Effector memory CD4-positive, alpha-beta T cell (primary cell): ENCODE data around the gene RFTN1.

Source experiments
- DNase-seq, 3 donors: peaks; one replicate each; pipeline ENCODE4 v3.0.0-alpha.2; 2020
- H3K27ac ChIP-seq: 2 replicates; pipeline ENCODE4 v1.7.0; 2013; ENCODE audit warnings: mild to moderate bottlenecking, low read length, moderate library complexity; ENCODE audit not compliant: insufficient read depth, poor library complexity, severe bottlenecking
- H3K27me3 ChIP-seq: replicated peaks from 2 replicates; pipeline ENCODE4 v1.7.0; 2013; ENCODE audit warnings: mild to moderate bottlenecking, low read length; ENCODE audit not compliant: insufficient read depth, control insufficient read depth, poor library complexity, severe bottlenecking
- H3K36me3 ChIP-seq: 2 replicates; pipeline ENCODE4 v1.7.0; 2013; ENCODE audit warnings: mild to moderate bottlenecking, low read length, moderate library complexity; ENCODE audit not compliant: control insufficient read depth, insufficient read depth
- H3K4me1 ChIP-seq: 2 replicates; pipeline ENCODE4 v1.7.0; 2013; ENCODE audit warnings: low read length, mild to moderate bottlenecking; ENCODE audit not compliant: control insufficient read depth, insufficient read depth, poor library complexity, severe bottlenecking
- H3K4me3 ChIP-seq: 2 replicates; pipeline ENCODE4 v1.7.0; 2013; ENCODE audit warnings: low read length, low read depth, mild to moderate bottlenecking; ENCODE audit not compliant: insufficient read depth, poor library complexity, severe bottlenecking
- H3K9me3 ChIP-seq: 2 replicates; pipeline ENCODE4 v1.7.0; 2013; ENCODE audit warnings: mild to moderate bottlenecking, low read length, moderate library complexity; ENCODE audit not compliant: control insufficient read depth

RFTN1 gene

GRCh38 chr3:16487511-16488175 is 25.9 kb downstream of the RFTN1 start:
- Histone ChIP-seq H3K36me3 (peaks cover 22% of the 10 kb centered on the region), H3K4me1 (peaks cover 8% of the 10 kb centered on the region), H3K9me3 (no peaks in the 10 kb centered on the region), H3K27ac (no peak overlapping the region), H3K27me3 (no peaks in the 10 kb centered on the region), H3K4me3 (no peak overlapping the region)
- DNase-seq, result no peak

DNA sequence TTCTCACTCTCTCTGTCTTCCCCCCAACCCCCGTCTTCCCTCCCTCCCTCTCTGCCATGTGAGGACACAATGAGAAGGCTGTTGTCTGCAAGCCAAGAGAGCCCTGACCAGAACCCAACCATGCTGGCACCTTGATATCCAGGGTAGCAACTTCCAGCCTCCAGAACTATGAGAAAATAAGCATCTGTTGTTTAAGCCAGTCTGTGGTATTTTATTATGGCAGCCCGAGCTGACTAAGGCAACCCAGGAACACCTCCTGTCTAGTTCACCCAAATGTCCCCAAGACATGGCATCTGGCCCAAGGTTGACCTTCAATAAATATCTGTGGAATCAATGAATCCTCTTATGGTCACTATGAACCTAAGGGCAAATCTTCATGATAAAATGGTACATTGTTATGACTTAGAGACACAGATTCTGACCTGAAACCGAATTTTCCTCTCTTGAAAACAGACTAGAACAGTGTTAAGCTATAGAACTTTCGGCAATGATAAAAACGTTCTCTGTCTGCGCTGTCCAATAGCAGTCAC is 26.5 kb downstream of the RFTN1 start:
- no peaks in the 10 kb centered on the region for H3K27me3 ChIP-seq
- H3K36me3 ChIP-seq, result peaks cover 18% of the 10 kb centered on the region
- H3K4me1 ChIP-seq, result peaks cover 14% of the 10 kb centered on the region
- no peak for DNase-seq
- H3K27ac ChIP-seq, result no peak overlapping the region
- H3K4me3 ChIP-seq, result no peak overlapping the region
- H3K9me3 ChIP-seq, result no peaks in the 10 kb centered on the region

- H3K27me3 ChIP-seq, result no peaks in the 10 kb centered on the region
- H3K36me3 ChIP-seq, result peaks cover 14% of the 10 kb centered on the region
- H3K4me3 ChIP-seq, result no peak overlapping the region
- no peaks in the 10 kb centered on the region for H3K9me3 ChIP-seq
- H3K4me1 ChIP-seq, result peaks cover 17% of the 10 kb centered on the region
- DNase-seq, result no peak
- no peak overlapping the region for H3K27ac ChIP-seq
Observed at GRCh38 chr3:16486201-16486600, 27.3 kb downstream of the RFTN1 start.

- H3K9me3 ChIP-seq, result no peaks in the 10 kb centered on the region
- H3K4me1 ChIP-seq, result peaks cover 21% of the 10 kb centered on the region
Observed at GRCh38 chr3:16485395-16485992, 28.0 kb downstream of the RFTN1 start.

GRCh38 chr3:16484984-16485383 is 28.5 kb downstream of the RFTN1 start:
- peaks cover 25% of the 10 kb centered on the region for H3K4me1 ChIP-seq
- DNase-seq, result no peak
- no peaks in the 10 kb centered on the region for H3K27me3 ChIP-seq
- peaks cover 5% of the 10 kb centered on the region for H3K36me3 ChIP-seq
- no peaks in the 10 kb centered on the region for H3K9me3 ChIP-seq
- no peak overlapping the region for H3K27ac ChIP-seq
- H3K4me3 ChIP-seq, result no peak overlapping the region

More at GRCh38 chr3:16485395-16485992, 28.0 kb downstream of the RFTN1 start:
- Histone ChIP-seq H3K27me3 (no peaks in the 10 kb centered on the region), H3K36me3 (peaks cover 7% of the 10 kb centered on the region), H3K27ac (no peak overlapping the region), H3K4me3 (no peak overlapping the region)
- no peak for DNase-seq

- H3K4me1 ChIP-seq, result peaks cover 25% of the 10 kb centered on the region
- no peak overlapping the region for H3K27ac ChIP-seq
Observed at GRCh38 chr3:16484216-16484615, 29.3 kb downstream of the RFTN1 start.

GRCh38 chr3:16482770-16483531 is 30.5 kb downstream of the RFTN1 start:
- Histone ChIP-seq H3K27me3 (no peaks in the 10 kb centered on the region), H3K4me1 (peaks cover 25% of the 10 kb centered on the region), H3K4me3 (no peak overlapping the region), H3K36me3 (peaks cover 5% of the 10 kb centered on the region), H3K9me3 (no peaks in the 10 kb centered on the region), H3K27ac (peak overlapping the region; percentile 51)
- DNase-seq, result no peak

More at GRCh38 chr3:16484216-16484615, 29.3 kb downstream of the RFTN1 start:
- no peaks in the 10 kb centered on the region for H3K27me3 ChIP-seq
- H3K36me3 ChIP-seq, result peaks cover 5% of the 10 kb centered on the region
- no peak overlapping the region for H3K4me3 ChIP-seq
- no peaks in the 10 kb centered on the region for H3K9me3 ChIP-seq
- no peak for DNase-seq

DNA sequence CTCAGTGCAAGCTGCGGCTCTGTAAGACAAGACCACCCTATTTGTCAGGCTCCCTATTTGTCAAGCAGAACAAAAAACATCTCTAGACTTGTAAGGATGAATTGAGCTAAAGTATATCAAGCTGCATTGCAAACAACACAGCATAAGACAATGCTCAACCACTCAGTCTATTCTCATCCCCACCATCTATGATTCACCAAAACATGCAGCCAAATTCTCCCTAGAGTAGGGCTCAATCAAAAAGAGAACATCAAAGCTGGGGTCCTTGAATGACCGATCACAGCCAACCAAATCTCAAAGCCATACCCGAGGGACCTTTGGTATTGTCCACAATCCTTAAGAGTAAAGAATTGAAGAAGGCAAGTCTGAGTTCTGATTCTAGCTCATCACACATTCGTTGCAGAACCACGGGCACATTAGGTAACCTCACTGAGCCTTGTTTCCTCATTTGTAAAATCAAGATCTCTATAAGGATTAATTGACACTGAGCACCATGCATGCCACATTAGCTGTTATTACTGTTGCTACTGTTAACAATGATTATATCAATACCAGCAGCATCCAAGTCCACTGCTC is 31.2 kb downstream of the RFTN1 start:
- no peaks in the 10 kb centered on the region for H3K27me3 ChIP-seq
- peak overlapping the region; percentile 51 for H3K27ac ChIP-seq
- no peaks in the 10 kb centered on the region for H3K36me3 ChIP-seq
- H3K9me3 ChIP-seq, result no peaks in the 10 kb centered on the region
- no peak overlapping the region for H3K4me3 ChIP-seq
- peaks cover 25% of the 10 kb centered on the region for H3K4me1 ChIP-seq
- no peak for DNase-seq

GRCh38 chr3:16481546-16481897 is 32.0 kb downstream of the RFTN1 start:
- Histone ChIP-seq H3K27ac (peak overlapping the region; percentile 51), H3K36me3 (no peaks in the 10 kb centered on the region), H3K4me3 (peak overlapping the region; percentile 20), H3K9me3 (no peaks in the 10 kb centered on the region), H3K4me1 (peaks cover 27% of the 10 kb centered on the region), H3K27me3 (no peaks in the 10 kb centered on the region)
- no peak for DNase-seq
